HEK293T (cell line): Measurements from ENCODE around the gene CMTM7.

Experiments used
- ARNT ChIP-seq: fragments of 450-650 bp; IDR thresholded peaks from 2 replicates; pipeline ENCODE4 v1.6.1; 2017; ENCODE audit warnings: mild to moderate bottlenecking
- BHLHE40 ChIP-seq: fragments of 450-650 bp; IDR thresholded peaks from 2 replicates; pipeline ENCODE4 v1.6.1; 2016; ENCODE audit warnings: mild to moderate bottlenecking, moderate library complexity, borderline replicate concordance
- ELF4 ChIP-seq: fragments of 450-650 bp; IDR thresholded peaks from 2 replicates; pipeline ENCODE4 v1.6.1; 2017; ENCODE audit warnings: antibody characterized with exemption
- FOXA1 ChIP-seq: fragments of 450-650 bp; IDR thresholded peaks from 2 replicates; pipeline ENCODE4 v1.6.1; 2016; ENCODE audit warnings: mild to moderate bottlenecking
- SP1 ChIP-seq: fragments of 450-650 bp; IDR thresholded peaks from 2 replicates; pipeline ENCODE4 v1.6.1; 2017
- SUZ12 ChIP-seq: fragments of 450-650 bp; IDR thresholded peaks from 2 replicates; pipeline ENCODE4 v1.6.1; 2016; ENCODE audit warnings: mild to moderate bottlenecking
- TARDBP ChIP-seq: fragments of 450-650 bp; IDR thresholded peaks from 2 replicates; pipeline ENCODE4 v1.6.1; 2016
- TF ChIP-seq, protein P1 (sequence below): fragments of 450-650 bp; IDR thresholded peaks from 2 replicates; pipeline ENCODE4 v1.6.1; 2016

DNA sequence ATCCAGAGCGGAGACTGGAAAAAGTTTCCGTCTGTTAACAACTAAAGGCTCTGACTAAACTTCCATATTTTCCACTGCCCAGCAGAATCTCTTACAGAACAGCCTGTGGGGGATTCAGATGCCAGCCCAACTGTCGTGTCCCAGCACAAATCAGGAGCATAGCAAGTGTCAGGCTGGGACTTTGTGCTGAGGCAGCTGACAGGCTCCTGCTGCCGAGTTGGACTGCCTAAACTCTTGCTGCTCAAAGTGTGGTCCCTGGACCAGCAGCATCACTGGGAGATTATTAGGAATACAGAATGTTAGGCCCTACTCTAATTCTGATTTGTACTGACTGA is 31.2 kb upstream of the CMTM7 start:
- TF ChIP-seq TARDBP (no peak), SP1 (no peak), FOXA1 (no peak), BHLHE40 (no peak), ARNT (no peak), SUZ12 (no peak), ELF4 (no peak)
- TF ChIP-seq, protein P1, sequence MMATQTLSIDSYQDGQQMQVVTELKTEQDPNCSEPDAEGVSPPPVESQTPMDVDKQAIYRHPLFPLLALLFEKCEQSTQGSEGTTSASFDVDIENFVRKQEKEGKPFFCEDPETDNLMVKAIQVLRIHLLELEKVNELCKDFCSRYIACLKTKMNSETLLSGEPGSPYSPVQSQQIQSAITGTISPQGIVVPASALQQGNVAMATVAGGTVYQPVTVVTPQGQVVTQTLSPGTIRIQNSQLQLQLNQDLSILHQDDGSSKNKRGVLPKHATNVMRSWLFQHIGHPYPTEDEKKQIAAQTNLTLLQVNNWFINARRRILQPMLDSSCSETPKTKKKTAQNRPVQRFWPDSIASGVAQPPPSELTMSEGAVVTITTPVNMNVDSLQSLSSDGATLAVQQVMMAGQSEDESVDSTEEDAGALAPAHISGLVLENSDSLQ = no peak
